D721Med (cell line): ENCODE data around the gene R3HCC1L.

Experiments
- DNase-seq: peaks from one replicate; pipeline ENCODE4 v3.0.0; 2011; ENCODE audit warnings: low spot score; ENCODE audit not compliant: insufficient read length
- FAIRE-seq: peaks from 2 replicates; lab custom pipeline; 2011; peaks lifted over from hg19 to GRCh38; lab: Jason Lieb, UNC
- TF ChIP-seq, protein P1 (sequence below): IDR thresholded peaks from 2 replicates; pipeline ENCODE4 v1.5.1; 2012; ENCODE audit warnings: mild to moderate bottlenecking, control low read depth; ENCODE audit not compliant: insufficient read depth; ENCODE audit errors: missing control alignments

Gene R3HCC1L

DNA sequence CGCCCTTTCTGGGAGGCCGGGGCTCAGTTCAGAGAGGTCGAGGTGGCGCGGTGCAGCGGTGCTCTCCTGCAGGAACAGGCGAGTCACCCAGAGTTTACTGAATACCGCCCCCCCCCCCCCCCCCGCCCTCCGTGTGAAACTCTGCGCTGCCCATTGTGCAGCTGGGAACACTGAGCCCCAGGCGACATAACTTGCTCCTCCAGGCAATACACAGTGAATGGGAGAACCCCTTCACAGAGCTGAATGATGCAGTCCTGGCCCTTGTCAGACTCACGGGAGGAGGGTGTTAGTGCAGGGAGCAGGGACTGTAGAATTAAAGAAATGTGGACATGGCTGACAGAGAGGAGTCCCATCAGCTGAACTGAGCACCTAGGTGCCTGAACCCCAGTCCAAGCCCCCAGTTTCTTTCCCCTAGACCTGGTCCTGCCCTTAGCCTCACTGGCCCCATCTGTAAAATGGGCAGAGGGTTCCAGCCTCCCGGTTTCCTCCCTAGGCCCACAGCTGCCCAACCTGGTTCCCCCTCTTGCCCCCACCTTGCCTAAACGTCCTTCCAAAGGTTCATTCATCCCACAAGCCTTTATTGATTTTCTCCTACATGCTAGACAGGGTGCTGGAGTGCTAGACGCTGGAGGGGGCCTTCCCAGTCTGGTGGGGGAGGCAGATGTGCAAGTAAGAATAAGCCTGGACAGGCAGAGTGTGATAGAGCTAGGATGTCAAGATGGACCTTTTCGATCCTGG is 134.4 kb downstream of the R3HCC1L start:
- FAIRE-seq = no peak
- TF ChIP-seq, protein P1, sequence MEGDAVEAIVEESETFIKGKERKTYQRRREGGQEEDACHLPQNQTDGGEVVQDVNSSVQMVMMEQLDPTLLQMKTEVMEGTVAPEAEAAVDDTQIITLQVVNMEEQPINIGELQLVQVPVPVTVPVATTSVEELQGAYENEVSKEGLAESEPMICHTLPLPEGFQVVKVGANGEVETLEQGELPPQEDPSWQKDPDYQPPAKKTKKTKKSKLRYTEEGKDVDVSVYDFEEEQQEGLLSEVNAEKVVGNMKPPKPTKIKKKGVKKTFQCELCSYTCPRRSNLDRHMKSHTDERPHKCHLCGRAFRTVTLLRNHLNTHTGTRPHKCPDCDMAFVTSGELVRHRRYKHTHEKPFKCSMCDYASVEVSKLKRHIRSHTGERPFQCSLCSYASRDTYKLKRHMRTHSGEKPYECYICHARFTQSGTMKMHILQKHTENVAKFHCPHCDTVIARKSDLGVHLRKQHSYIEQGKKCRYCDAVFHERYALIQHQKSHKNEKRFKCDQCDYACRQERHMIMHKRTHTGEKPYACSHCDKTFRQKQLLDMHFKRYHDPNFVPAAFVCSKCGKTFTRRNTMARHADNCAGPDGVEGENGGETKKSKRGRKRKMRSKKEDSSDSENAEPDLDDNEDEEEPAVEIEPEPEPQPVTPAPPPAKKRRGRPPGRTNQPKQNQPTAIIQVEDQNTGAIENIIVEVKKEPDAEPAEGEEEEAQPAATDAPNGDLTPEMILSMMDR = no peak
- DNase-seq = no peak

DNA sequence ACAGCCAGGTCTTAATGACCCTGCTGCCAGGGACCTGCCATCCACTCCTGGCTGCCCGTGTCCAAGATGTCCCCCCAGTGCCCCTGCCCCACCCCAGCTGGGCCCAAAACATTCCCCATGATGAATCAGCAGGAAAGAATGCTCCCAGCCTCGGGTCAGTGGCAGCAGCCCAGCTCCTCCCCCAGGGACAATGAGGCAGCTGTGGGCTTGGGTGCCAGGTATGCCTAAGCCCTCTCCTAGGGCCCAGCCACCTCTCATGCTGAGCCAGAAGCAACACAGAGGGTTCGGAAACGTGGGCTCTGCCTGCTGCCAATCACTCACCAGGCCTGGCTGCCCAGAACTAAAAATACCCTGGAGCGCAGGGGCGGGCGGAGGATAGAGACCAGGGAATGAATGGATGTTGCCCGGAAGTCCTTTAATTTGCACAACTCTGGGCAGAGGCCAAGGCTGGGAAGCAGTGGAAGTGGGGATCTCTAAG is 135.0 kb downstream of the R3HCC1L start:
- TF ChIP-seq, protein P1 = no peak
- FAIRE-seq (no peak), DNase-seq (no peak)

DNA sequence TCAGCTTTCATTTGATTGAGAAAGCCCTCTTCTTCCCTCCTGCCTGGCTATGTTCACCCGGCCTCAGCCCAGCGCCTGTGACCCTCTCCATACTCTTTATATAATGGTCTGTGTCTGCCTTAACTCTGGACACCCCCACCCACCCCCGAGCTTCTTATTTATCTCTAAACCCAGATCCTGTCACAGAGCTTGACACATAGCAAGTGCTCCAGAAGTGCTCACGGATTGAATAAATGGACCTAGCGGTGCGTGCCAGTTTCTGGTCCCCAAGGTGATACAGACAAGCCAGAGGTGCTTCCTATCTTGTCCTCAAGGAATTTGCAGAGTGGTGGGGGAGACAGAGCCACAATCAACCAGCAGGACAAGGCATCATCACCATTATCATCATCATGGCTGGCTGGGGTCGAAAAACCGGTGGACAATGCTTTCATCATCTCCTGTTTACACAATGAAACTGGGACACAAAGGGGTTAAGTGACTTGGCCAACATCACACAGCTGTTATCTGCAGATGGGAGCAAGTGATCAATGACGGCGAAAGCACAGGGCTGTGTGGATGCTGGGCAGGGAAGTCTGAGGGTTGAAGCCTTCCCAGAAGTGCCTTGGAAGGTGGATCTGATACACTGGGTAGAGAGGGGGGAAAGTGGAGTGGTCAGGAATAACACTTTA is 135.8 kb downstream of the R3HCC1L start:
- no peak for DNase-seq
- no peak for FAIRE-seq
- TF ChIP-seq, protein P1 = no peak

DNA sequence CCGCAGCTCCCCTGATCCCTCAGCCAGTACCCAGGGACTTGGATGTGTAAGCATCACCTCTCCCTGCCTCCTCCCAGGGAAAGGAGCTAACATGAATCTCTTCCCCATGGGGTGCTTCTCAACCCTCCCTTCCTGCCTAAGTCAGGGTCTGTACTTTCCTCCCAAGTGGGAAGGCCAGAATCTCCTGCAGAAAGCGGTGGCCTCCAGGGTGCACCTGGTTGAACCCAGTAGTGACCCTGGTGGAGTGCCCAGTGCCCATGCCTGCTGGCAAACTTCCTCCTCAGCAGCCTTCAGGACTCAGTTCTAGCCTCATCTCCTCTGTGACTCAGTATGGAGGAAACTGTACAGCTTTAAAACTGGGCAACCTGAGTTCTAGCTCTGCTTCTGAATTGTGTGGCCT is 136.3 kb downstream of the R3HCC1L start:
- TF ChIP-seq, protein P1 = no peak
- DNase-seq (no peak), FAIRE-seq (no peak)

DNA sequence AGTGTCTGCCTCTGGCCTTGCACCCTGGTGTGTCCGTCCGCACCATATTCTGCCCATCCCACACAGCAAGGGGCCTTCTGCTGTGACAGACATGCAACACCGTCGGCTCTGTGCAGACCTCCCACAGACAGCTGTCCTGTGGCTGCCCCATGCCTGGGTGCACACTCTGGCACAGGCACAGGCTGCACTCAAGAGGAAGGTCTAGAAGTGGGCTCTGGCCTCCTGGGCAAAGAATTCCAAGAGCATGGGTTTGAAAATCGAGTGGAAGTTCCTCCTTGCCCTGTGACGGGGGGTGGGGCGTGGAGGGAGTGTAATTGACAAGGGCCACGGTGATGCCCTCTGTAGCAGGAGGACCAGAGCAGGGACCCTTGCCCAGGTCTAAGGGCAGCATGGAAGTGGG is 137.8 kb downstream of the R3HCC1L start:
- TF ChIP-seq, protein P1 = no peak

DNA sequence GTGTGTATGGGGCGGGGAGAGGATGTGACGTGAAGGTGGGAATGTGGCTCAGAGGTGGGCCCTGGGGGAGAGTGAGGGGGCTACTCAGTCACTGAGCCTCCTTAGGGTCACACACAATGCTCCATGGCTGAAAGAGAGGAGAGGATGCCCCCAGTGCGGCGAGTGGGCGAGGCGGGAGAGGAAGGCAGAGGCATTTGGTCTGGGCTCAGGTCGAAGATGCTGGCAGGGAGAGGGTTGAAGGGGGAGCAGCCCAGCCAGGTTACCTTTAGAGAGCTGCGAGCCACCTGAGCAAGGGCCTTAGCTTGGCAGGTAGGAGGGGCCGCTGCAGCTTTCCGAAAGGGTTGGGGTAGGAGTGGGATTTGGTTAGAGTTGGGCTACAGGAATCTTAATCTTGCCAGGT is 138.2 kb downstream of the R3HCC1L start:
- DNase-seq = no peak
- TF ChIP-seq, protein P1 = no peak
- FAIRE-seq = no peak

More for the DNA sequence above, 137.8 kb downstream of the R3HCC1L start:
- no peak for FAIRE-seq
- no peak for DNase-seq
